ENCODE data around the gene TSR3. TPM values are rescaled to one million over a fixed set of nuclear protein-coding genes. Genes with fewer than 3 reads are reported as not detected.

The TSR3 gene
- total and polyA plus RNA-seq, 2 of the 13 experiments (the other 11 are each of a cell fraction or from before 2014, with no cell fraction given) = 24.2 to 51.0 TPM

DNA sequence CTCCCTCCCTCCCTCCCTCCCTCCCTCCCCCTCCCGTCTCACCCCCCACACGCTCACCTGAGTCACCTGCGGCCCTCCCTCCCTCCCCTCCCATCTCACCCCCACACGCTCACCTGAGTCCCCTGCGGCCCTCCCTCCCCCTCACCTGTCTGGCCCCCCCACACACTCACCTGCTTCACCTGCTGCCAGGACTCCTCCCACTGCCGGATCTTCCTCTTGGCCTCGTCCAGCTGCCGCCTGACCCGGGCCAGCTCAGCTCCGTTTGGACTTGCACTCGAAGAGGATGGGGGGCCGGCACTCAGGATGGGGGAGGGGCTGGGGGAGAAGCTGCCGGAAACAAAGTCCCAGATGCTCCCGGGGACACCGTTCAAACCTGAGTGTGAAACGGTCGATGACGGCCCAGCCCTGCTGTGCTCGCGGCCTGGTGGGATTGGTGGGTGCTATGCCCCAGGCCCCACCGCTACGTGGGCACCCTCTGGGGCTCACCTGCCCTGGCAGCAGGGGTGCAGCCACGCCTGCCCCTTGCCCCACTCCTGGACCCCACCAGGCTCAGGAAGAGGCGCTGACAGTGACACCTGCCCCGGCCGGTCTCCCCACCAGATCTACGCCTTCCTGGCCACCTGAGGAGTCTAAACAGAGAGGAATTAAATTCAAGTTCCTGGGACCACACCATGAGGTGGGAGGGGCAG lies 16.0 kb upstream of the TSR3 start (continued):
- TF ChIP-seq FIP1L1 (IDR thresholded peaks at IDR 0.05; ENCODE audit: borderline replicate concordance, insufficient read depth, low read depth, low read length) = no peak
- TF ChIP-seq ZNF318 (CRISPR knock-in tag; IDR thresholded peaks at IDR 0.05) = no peak
- no peak for TF ChIP-seq CAMTA2 (CRISPR knock-in tag; IDR thresholded peaks at IDR 0.05; ENCODE audit: borderline replicate concordance)
- TF ChIP-seq STAG1 (CRISPR knock-in tag; IDR thresholded peaks at IDR 0.05) = no peak
- TF ChIP-seq ZNF556 (CRISPR knock-in tag; IDR thresholded peaks at IDR 0.05; ENCODE audit: borderline replicate concordance) = no peak
